Trophoblast cell (in vitro differentiated cells and primary cell): ENCODE results near the gene LUC7L3.

Experiments used
- DNase-seq, 2 donors: peaks; one replicate each; pipeline ENCODE4 v3.0.0-alpha.2; 2016
- H2AFZ ChIP-seq: 2 replicates; pipeline ENCODE4 v1.6.1; 2013; ENCODE audit warnings: low read length, moderate library complexity, mild to moderate bottlenecking; ENCODE audit not compliant: insufficient read depth, poor library complexity
- H2AK5ac ChIP-seq: 2 replicates; pipeline ENCODE4 v1.6.1; 2013; ENCODE audit warnings: mild to moderate bottlenecking, low read length
- H2BK120ac ChIP-seq: 2 replicates; pipeline ENCODE4 v1.6.1; 2013; ENCODE audit warnings: low read length, mild to moderate bottlenecking, moderate library complexity; ENCODE audit not compliant: insufficient read depth, poor library complexity
- H2BK12ac ChIP-seq: 2 replicates; pipeline ENCODE4 v1.6.1; 2013; ENCODE audit warnings: mild to moderate bottlenecking, low read length, moderate library complexity
- H2BK5ac ChIP-seq: 2 replicates; pipeline ENCODE4 v1.6.1; 2013; ENCODE audit warnings: low read length, low read depth, moderate library complexity, mild to moderate bottlenecking; ENCODE audit not compliant: poor library complexity
- H3K14ac ChIP-seq: 2 replicates; pipeline ENCODE4 v1.6.1; 2013; ENCODE audit warnings: mild to moderate bottlenecking, low read length
- H3K18ac ChIP-seq: 2 replicates; pipeline ENCODE4 v1.6.1; 2013; ENCODE audit warnings: mild to moderate bottlenecking, low read length
- H3K23ac ChIP-seq: 2 replicates; pipeline ENCODE4 v1.6.1; 2013; ENCODE audit warnings: low read length
- H3K27ac ChIP-seq: 2 replicates; pipeline ENCODE4 v1.5.1; 2013; ENCODE audit warnings: low read depth, mild to moderate bottlenecking, inconsistent platforms, low read length, moderate library complexity
- H3K27me3 ChIP-seq: 2 replicates; pipeline ENCODE4 v1.6.1; 2013; ENCODE audit warnings: inconsistent platforms, mild to moderate bottlenecking, low read length, moderate library complexity; ENCODE audit not compliant: insufficient read depth
- H3K36me3 ChIP-seq, 2 experiments: 1 replicate in 1 of 2; 2 replicates in 1 of 2; pipeline ENCODE4 v1.6.1; 2013; ENCODE audit warnings: low read length in 2 of 2, mild to moderate bottlenecking in 2 of 2, moderate library complexity in 1 of 2; ENCODE audit not compliant: insufficient read depth in 2 of 2, control insufficient read depth in 1 of 2
- H3K4ac ChIP-seq: 2 replicates; pipeline ENCODE4 v1.6.1; 2013; ENCODE audit warnings: low read depth, mild to moderate bottlenecking, low read length, moderate library complexity
- H3K4me1 ChIP-seq, 2 experiments: 1 replicate in 1 of 2; 2 replicates in 1 of 2; pipeline ENCODE4 v1.6.1; 2013; ENCODE audit warnings: low read length in 2 of 2, mild to moderate bottlenecking in 2 of 2, moderate library complexity in 1 of 2; ENCODE audit not compliant: insufficient read depth in 2 of 2, control insufficient read depth in 1 of 2
- H3K4me2 ChIP-seq: 2 replicates; pipeline ENCODE4 v1.6.1; 2013; ENCODE audit warnings: inconsistent platforms, mild to moderate bottlenecking, low read length, moderate library complexity
- H3K4me3 ChIP-seq: 2 replicates; pipeline ENCODE4 v1.5.1; 2013; ENCODE audit warnings: mild to moderate bottlenecking, low read depth, low read length, inconsistent platforms
- H3K79me1 ChIP-seq: one replicate; pipeline ENCODE4 v1.6.1; 2013; ENCODE audit warnings: low read length
- H3K79me2 ChIP-seq: 2 replicates; pipeline ENCODE4 v1.6.1; 2013; ENCODE audit warnings: low read length, mild to moderate bottlenecking; ENCODE audit not compliant: control insufficient read depth, insufficient read depth, poor library complexity
- H3K9ac ChIP-seq: 2 replicates; pipeline ENCODE4 v1.6.1; 2013; ENCODE audit warnings: mild to moderate bottlenecking, low read length
- H3K9me3 ChIP-seq: 2 replicates; pipeline ENCODE4 v1.6.1; 2013; ENCODE audit warnings: low read depth, mild to moderate bottlenecking, control low read depth, inconsistent platforms, low read length; ENCODE audit not compliant: insufficient read depth
- H4K12ac ChIP-seq: 2 replicates; pipeline ENCODE4 v1.6.1; 2013; ENCODE audit warnings: low read depth, mild to moderate bottlenecking, low read length, moderate library complexity
- H4K8ac ChIP-seq: 2 replicates; pipeline ENCODE4 v1.6.1; 2013; ENCODE audit warnings: low read depth, mild to moderate bottlenecking, low read length, moderate library complexity
- H4K91ac ChIP-seq: one replicate; pipeline ENCODE4 v1.6.1; 2013; ENCODE audit warnings: low read depth, mild to moderate bottlenecking, low read length, moderate library complexity
- WGBS: extraction: QIAGEN DNeasy Blood & Tissue Kit; methylation state at CpG from one replicate; pipeline ENCODE4 v1.1.7; 2013; ENCODE audit warnings: missing lambda C conversion rate; ENCODE audit not compliant: insufficient read length, insufficient coverage; ENCODE audit errors: extremely low coverage; 5-methylcytosine and 5-hydroxymethylcytosine counted together

LUC7L3 gene

GRCh38 chr17:50685334-50685665 lies 34.1 kb upstream of the LUC7L3 start:
- Histone ChIP-seq H4K91ac (no peak overlapping the region), H2BK5ac (no peak overlapping the region), H3K9me3 (no peaks in the 10 kb centered on the region), H3K9ac (no peak overlapping the region), H3K4me3 (no peak overlapping the region), H2AK5ac (no peak overlapping the region), H2AFZ (no peak overlapping the region), H3K4me1 (peaks cover 18 to 30% of the 10 kb centered on the region in 2 experiments), H2BK120ac (no peak overlapping the region), H4K8ac (no peak overlapping the region), H2BK12ac (no peak overlapping the region), H3K27ac (no peak overlapping the region), H3K4ac (no peak overlapping the region), H3K4me2 (no peak overlapping the region), H3K23ac (no peak overlapping the region), H3K79me2 (no peaks in the 10 kb centered on the region), H3K14ac (no peak overlapping the region), H4K12ac (no peak overlapping the region), H3K18ac (no peak overlapping the region), H3K36me3 (no peaks in the 10 kb centered on the region), H3K27me3 (no peaks in the 10 kb centered on the region), H3K79me1 (peaks cover 2% of the 10 kb centered on the region)
- no CpG with 5 or more reads among the region's 1 CpG for WGBS
- no peak for DNase-seq

DNA sequence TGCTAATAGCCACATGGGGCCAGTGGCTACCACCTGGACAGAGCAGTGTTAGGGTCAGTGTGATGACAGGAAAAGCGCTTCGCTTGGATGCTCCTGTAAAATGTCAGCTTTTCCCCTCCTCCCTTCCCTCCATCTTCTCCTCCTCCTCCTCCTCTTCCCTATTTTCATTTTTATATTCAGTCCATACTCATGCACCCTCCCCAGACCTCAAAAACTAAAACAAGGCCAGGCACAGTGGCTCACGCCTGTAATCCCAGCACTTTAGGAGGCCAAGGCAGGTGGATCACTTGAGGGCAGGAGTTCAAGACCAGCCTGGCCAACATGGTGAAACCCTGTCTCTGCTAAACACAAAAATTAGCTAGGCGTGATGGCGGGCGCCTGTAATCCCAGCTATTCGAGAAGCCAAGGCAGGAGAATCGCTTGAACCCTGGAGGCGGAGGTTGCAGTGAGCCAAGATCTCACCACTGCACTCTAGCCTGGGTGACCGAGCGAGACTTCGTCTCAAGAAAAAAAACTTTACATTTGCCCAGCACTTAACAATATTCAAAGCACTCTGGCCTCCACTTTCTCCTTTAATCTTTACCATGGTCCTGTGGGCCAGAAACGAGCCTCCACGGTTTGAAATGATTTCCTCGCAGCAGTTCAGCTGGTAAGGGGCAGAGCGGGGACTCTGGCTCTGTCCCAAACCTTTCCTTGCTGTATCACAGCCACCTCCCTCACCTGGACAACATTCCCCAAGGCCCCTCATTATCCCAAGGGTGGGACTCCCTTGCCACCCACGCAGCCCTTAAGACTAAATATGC lies 33.5 kb upstream of the LUC7L3 start:
- no peak overlapping the region for H2AFZ ChIP-seq
- no CpG with 5 or more reads among the region's 17 CpGs for WGBS
- H4K8ac ChIP-seq: no peak overlapping the region
- peak overlapping the region; percentile 19 for H2BK12ac ChIP-seq
- H2BK120ac ChIP-seq: no peak overlapping the region
- no peak overlapping the region for H3K27ac ChIP-seq
- H3K4ac ChIP-seq: no peak overlapping the region
- no peak overlapping the region for H3K14ac ChIP-seq
- no peak for DNase-seq
- H2AK5ac ChIP-seq: peak overlapping the region; percentile 11
- peaks cover 19 to 31% of the 10 kb centered on the region in 2 experiments for H3K4me1 ChIP-seq
- H3K9me3 ChIP-seq: no peaks in the 10 kb centered on the region
- H2BK5ac ChIP-seq: no peak overlapping the region
- H3K27me3 ChIP-seq: no peaks in the 10 kb centered on the region
- H3K23ac ChIP-seq: no peak overlapping the region
- peaks cover 2% of the 10 kb centered on the region for H3K79me1 ChIP-seq
- no peaks in the 10 kb centered on the region for H3K79me2 ChIP-seq
- H3K36me3 ChIP-seq: no peaks in the 10 kb centered on the region
- no peak overlapping the region for H3K4me3 ChIP-seq
- H3K18ac ChIP-seq: no peak overlapping the region
- no peak overlapping the region for H3K9ac ChIP-seq
- no peak overlapping the region for H4K12ac ChIP-seq
- no peak overlapping the region for H4K91ac ChIP-seq
- H3K4me2 ChIP-seq: no peak overlapping the region

GRCh38 chr17:50686494-50687199 lies 32.8 kb upstream of the LUC7L3 start:
- peak in 1 of 2 donors; percentile 32 for DNase-seq
- H3K14ac ChIP-seq: no peak overlapping the region
- H2BK120ac ChIP-seq: no peak overlapping the region
- H3K9ac ChIP-seq: no peak overlapping the region
- peaks cover 2% of the 10 kb centered on the region for H3K79me1 ChIP-seq
- H3K27ac ChIP-seq: no peak overlapping the region
- H4K12ac ChIP-seq: no peak overlapping the region
- no peaks in the 10 kb centered on the region for H3K36me3 ChIP-seq
- no peak overlapping the region for H2AFZ ChIP-seq
- no peaks in the 10 kb centered on the region for H3K79me2 ChIP-seq
- peak overlapping the region; percentile 11 for H2AK5ac ChIP-seq
- no peak overlapping the region for H4K8ac ChIP-seq
- H2BK5ac ChIP-seq: no peak overlapping the region
- peak overlapping the region; percentile 19 for H2BK12ac ChIP-seq
- H3K18ac ChIP-seq: no peak overlapping the region
- no peaks in the 10 kb centered on the region for H3K9me3 ChIP-seq
- no peak overlapping the region for H3K23ac ChIP-seq
- H3K4ac ChIP-seq: no peak overlapping the region
- no peak overlapping the region for H4K91ac ChIP-seq
- H3K4me1 ChIP-seq: peaks cover 19 to 31% of the 10 kb centered on the region in 2 experiments
- no peak overlapping the region for H3K4me3 ChIP-seq
- no CpG with 5 or more reads among the region's 14 CpGs for WGBS
- H3K4me2 ChIP-seq: peak overlapping the region; percentile 9
- no peaks in the 10 kb centered on the region for H3K27me3 ChIP-seq

GRCh38 chr17:50687200-50688066 lies 32.0 kb upstream of the LUC7L3 start:
- H3K36me3 ChIP-seq: no peaks in the 10 kb centered on the region
- no peak overlapping the region for H3K4me3 ChIP-seq
- peaks cover 2% of the 10 kb centered on the region for H3K79me1 ChIP-seq
- H3K4me1 ChIP-seq: peaks cover 19 to 31% of the 10 kb centered on the region in 2 experiments
- peak overlapping the region; percentile 12 for H3K4me2 ChIP-seq
- H2BK12ac ChIP-seq: no peak overlapping the region
- H3K23ac ChIP-seq: no peak overlapping the region
- H3K27me3 ChIP-seq: no peaks in the 10 kb centered on the region
- H3K18ac ChIP-seq: no peak overlapping the region
- no peak overlapping the region for H3K14ac ChIP-seq
- no peak overlapping the region for H4K8ac ChIP-seq
- H3K9me3 ChIP-seq: no peaks in the 10 kb centered on the region
- H4K12ac ChIP-seq: no peak overlapping the region
- H3K79me2 ChIP-seq: no peaks in the 10 kb centered on the region
- H2AFZ ChIP-seq: no peak overlapping the region
- no peak overlapping the region for H2BK5ac ChIP-seq
- H4K91ac ChIP-seq: no peak overlapping the region
- DNase-seq: no peak
- no peak overlapping the region for H3K9ac ChIP-seq
- no peak overlapping the region for H3K4ac ChIP-seq
- no peak overlapping the region for H3K27ac ChIP-seq
- H2BK120ac ChIP-seq: no peak overlapping the region
- WGBS: no CpG with 5 or more reads among the region's 16 CpGs
- H2AK5ac ChIP-seq: no peak overlapping the region
